GM12874 (cell line): ENCODE results near the gene TXNL1.

Source experiments
- TF ChIP-seq, protein P1 (sequence below): IDR thresholded peaks from 2 replicates; pipeline ENCODE4 v1.5.1; 2011; ENCODE audit warnings: low read depth, mild to moderate bottlenecking, control low read depth, low read length, moderate library complexity; ENCODE audit not compliant: insufficient read depth

TXNL1 gene

DNA sequence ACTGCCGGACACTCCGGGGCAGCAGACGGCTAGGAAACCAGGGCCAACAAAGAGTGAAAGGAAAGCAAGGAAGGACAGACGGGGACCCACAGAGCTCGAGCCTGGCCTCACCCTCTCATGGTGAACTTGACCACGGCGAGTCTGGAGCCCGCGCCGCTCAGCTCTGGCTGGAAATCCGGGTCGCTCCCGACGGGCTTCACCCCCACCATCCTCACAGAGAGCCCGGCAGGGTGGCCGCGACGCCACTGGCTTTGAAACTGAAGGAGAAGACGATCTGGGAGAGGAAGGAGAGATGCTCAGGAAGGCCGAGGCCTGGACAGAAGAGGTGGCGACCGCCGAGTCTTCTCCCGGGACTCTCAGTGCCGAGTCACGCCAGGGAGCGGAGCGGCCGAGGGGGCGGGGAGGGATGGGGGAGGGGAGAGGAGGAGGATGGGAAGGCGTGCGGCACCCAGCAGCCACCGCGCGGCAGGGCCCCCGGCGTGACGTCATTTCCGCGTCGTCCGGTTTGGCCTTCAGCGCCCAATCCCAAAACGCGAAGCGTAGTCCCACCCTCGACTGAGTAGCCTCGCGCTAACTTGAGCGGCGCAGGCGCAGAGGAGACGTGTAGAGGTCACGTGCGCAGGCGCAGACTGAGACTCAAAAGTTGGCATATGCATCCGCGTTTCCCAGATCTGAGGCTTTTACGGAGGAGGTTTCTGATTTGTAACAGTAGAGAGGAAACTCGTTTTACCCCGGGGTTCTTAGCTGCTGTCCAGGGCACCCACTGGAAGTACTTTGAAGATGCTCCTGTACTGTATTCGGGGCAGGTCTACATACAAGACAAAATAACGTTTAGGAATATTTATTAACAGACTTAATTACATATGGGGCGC, at the start of gene TXNL1:
Gene TXNL1 (minus strand): TSS at position 361 of the 872 bp plus-strand sequence. CDS start 152 bp downstream, at position 209.
- TF ChIP-seq, protein P1, sequence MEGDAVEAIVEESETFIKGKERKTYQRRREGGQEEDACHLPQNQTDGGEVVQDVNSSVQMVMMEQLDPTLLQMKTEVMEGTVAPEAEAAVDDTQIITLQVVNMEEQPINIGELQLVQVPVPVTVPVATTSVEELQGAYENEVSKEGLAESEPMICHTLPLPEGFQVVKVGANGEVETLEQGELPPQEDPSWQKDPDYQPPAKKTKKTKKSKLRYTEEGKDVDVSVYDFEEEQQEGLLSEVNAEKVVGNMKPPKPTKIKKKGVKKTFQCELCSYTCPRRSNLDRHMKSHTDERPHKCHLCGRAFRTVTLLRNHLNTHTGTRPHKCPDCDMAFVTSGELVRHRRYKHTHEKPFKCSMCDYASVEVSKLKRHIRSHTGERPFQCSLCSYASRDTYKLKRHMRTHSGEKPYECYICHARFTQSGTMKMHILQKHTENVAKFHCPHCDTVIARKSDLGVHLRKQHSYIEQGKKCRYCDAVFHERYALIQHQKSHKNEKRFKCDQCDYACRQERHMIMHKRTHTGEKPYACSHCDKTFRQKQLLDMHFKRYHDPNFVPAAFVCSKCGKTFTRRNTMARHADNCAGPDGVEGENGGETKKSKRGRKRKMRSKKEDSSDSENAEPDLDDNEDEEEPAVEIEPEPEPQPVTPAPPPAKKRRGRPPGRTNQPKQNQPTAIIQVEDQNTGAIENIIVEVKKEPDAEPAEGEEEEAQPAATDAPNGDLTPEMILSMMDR = no peak

DNA sequence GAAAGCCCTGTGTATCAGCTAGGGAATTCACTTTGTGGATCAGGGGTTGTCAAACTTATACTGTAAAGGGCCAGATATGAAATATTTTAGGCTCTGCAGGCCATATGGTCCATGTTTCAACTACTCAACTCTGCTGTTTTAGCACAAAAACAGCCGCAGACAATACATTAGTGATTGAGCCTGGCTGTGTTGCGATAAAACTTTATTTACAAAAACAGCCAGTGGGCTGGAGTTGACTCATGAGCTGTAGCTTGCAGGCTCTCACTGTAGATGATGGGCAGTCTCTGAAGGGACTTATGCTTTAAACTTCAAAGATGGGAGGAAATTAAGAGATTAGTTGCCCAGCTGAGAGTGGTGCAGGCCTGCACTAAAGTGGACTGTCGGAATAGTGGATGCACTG, 45.9 kb upstream of the TXNL1 start:
- TF ChIP-seq, protein P1 = no peak

DNA sequence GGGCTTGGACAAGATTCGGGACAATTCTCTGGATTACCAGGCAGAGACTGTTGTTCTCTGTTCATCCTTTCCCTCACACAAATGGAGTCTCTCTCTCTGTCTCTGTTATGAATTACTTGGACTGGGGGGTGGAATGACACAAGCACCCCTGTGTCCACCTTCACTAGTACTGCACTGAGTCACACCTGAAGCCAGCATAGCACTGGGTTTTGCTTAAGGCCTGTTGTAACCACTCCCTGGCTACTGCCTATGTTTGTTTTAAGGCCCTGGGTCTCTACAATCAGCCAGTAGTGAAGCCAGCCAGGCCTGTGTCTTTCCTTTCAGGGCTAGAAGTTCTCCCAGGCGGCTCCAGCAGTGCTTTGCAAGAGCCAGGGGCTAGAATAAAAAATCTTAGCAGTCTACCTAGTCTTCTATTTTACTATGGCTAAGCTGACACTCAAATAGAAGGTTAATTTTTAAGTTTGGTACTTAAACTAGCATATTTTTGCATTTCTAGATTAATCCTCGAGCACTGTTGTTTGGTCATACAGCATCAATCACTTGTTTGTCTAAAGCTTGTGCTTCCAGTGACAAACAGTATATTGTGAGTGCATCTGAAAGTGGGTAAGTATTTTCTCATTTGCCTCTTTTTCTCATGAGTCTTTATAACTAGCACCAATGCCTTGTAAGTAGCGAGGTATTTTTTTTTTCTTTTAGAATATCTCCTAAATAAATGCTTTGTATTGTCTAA, 40.6 kb upstream of the TXNL1 start:
- TF ChIP-seq, protein P1 = no peak

DNA sequence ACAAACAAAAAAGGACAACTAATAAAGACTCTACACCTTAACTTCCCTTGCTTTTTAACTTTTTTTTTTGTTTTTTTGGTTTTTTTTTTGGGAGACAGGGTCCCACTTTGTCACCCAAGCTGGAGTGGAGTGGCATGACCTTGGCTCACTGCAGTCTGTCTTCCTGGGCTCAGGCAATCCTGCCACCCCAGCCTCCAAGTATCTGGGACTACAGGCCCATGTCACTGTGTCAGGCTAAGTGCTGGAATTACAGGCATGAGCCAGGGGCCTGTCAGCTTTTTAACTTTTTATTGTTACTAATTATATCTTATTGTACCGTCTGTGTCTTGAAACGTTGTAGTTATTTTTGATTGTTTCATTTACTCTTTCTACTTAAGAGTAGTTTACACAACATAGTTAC, 38.2 kb upstream of the TXNL1 start:
- TF ChIP-seq, protein P1 = no peak

DNA sequence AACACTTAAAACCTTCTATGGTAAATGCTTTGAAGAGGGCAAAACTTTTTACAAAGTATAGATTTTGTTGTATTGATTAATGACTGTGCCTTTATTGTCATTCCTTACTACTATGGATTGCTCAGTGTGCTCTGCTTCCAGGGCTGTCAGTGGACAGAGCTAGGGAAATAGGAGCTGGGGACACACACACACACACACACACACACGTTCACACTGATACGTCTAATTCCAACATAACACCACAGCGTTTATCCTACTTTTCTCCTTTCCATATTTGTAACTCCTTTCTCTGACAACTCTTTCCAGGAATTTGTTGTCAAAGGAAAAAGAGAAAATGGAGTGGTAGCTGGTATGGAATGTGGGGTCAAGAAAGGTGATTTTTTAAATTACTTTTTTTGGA, 34.6 kb upstream of the TXNL1 start:
- TF ChIP-seq, protein P1 = no peak

DNA sequence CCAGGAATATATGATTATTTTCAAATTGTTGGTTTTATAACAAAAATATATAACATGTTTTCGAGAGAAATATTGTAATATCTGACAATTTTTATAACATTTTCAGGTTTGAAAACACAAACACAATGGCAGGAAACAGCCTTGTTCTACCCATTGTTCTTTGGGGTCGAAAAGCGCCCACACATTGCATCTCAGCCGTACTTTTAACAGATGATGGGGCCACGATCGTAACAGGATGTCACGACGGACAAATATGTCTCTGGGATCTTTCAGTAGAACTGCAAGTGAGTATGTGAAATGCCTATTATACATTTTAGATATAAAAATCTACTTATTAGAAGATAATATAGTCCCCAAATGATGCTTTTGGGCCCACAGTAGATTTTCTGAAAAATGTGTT, 34.0 kb upstream of the TXNL1 start:
- TF ChIP-seq, protein P1 = no peak

DNA sequence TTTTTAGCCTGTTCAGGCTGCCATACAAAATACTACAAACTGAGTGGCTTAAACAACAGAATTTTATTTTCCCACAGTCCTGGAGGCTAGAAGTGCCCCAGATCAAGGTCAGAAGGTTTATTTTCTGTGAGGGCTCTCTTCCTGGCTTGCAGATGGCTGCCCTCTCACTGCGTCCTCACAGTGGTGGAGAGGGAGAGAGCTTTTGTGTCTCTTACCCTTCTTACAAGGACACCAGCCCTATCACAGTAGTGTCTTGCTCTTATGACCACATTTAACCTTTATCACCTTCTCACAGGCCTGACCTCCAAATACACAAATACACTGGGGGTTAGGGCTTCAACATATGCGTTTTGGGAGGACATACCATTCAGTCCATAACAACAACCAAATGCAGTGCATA, 24.5 kb upstream of the TXNL1 start:
- TF ChIP-seq, protein P1 = no peak
